Measurements from ENCODE around the gene CTTN. TPM values are rescaled to one million over a fixed set of nuclear protein-coding genes. Genes with fewer than 3 reads are reported as not detected.
A peak's percentile ranks its signal among the peaks of the same experiment; 100 is the strongest.

Gene CTTN
- total and polyA plus RNA-seq, 9 of the 15 experiments (the other 6 are each of a cell fraction or from before 2014, with no cell fraction given) = 9.9 to 158 (median 99.7) TPM

GRCh38 chr11:70423523-70424505 lies 25.5 kb downstream of the CTTN start:
- H3K79me2 ChIP-seq (ENCODE audit: control insufficient read depth, insufficient read depth, low read length) = peaks cover 27% of the 10 kb centered on the region
- no peaks in the 10 kb centered on the region for H3K27me3 ChIP-seq (ENCODE audit: control insufficient read depth in 2 of 2, insufficient read depth in 2 of 2, low read length in 2 of 2)
- H3K9me1 ChIP-seq (ENCODE audit: control insufficient read depth, insufficient read depth, low read length) = peaks cover 16% of the 10 kb centered on the region
- peak overlapping the region; percentile 22; the same call in 1 of the 3 replicates for H3K27ac ChIP-seq (ENCODE audit: extremely low read depth, low read depth, low read length)
- in situ Hi-C loops (cut with MboI) = no loop called here
- H3K4me2 ChIP-seq (ENCODE audit: insufficient read depth, low read length) = no peak overlapping the region
- peak; percentile 66 to 82 (median 70) for DNase-seq (ENCODE audit: extremely low read depth in 1 of 4, low spot score in 3 of 4)
- H3K9me3 ChIP-seq (replicated peaks; ENCODE audit: control insufficient read depth, insufficient read depth, low read depth, low read length) = no peaks in the 10 kb centered on the region
- H3K9ac ChIP-seq (ENCODE audit: insufficient read depth in 1 of 2, low read depth in 2 of 2, low read length in 2 of 2) = peak overlapping the region in 1 of 2 experiments; percentile 72; a peak in 2 of 4 replicates
- peaks cover 74% of the 10 kb centered on the region for H3K36me3 ChIP-seq (ENCODE audit: control insufficient read depth, insufficient read depth, low read length)
- peaks cover 35% of the 10 kb centered on the region for H4K20me1 ChIP-seq (replicated peaks; ENCODE audit: control insufficient read depth, insufficient read depth, low read length)
- H3K4me3 ChIP-seq = no peak overlapping the region
- H2AFZ ChIP-seq (ENCODE audit: low read depth, low read length) = no peak overlapping the region
- CTCF ChIA-PET (ENCODE audit: low intra/inter-chr PET ratio) = no interaction called here
- POLR2A ChIA-PET = interaction anchor here (0.6 to 1.2 kb wide), 3 partner anchors 9 to 813 kb away, joined by 3 to 4 read pairs (median 3); no protein-coding TSS in a partner anchor
- intact Hi-C loops (cut with micrococcal nuclease) = loop anchor here (5.0 kb wide), 1 partner anchor 33 kb away; no protein-coding TSS in a partner anchor
- ATAC-seq = peak; percentile 67
- no TSS peak for BruUV-seq (replicated peaks)
- peaks cover 11 to 37% of the 10 kb centered on the region in 2 experiments; a peak in 4 of 5 replicates for H3K4me1 ChIP-seq (replicated peaks in 1 of 2; ENCODE audit: control insufficient read depth in 2 of 2, insufficient read depth in 2 of 2, low read length in 2 of 2)
- 77% methylated on average over 19 of the region's 34 CpGs for WGBS (ENCODE audit: insufficient coverage, low coverage, missing lambda C conversion rate)
- FAIRE-seq = peak; percentile 82
- TF ChIP-seq, protein P1, sequence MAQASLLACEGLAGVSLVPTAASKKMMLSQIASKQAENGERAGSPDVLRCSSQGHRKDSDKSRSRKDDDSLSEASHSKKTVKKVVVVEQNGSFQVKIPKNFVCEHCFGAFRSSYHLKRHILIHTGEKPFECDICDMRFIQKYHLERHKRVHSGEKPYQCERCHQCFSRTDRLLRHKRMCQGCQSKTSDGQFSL (CRISPR knock-in tag; IDR thresholded peaks at IDR 0.05) = 0 out of 2 replicates have a peak, but pooled peaks have one; percentile 23
- TF ChIP-seq, protein P1 (tag; IDR thresholded peaks at IDR 0.05) = no peak
- TF ChIP-seq FOXK2 (conservative IDR thresholded peaks at IDR 0.05 in 1 of 2, IDR thresholded peaks at IDR 0.05 in 1 of 2; ENCODE audit: low read depth in 2 of 2) (peak; percentile 48 to 58; a peak in 2 of 4 replicates), ESRRA (IDR thresholded peaks at IDR 0.05; ENCODE audit: borderline replicate concordance, low read depth) (peak; percentile 92; the same call in 1 of the 2 replicates), SNIP1 (IDR thresholded peaks at IDR 0.05; ENCODE audit: low read depth) (no peak), ZNF384 (IDR thresholded peaks at IDR 0.05; ENCODE audit: low read depth, low read length) (no peak), RUNX1 (IDR thresholded peaks at IDR 0.05; ENCODE audit: low read depth) (peak; percentile 84), FOSL1 (tag; conservative IDR thresholded peaks at IDR 0.05) (peak; percentile 94), RB1 (IDR thresholded peaks at IDR 0.05; ENCODE audit: low read depth) (no peak), E2F8 (IDR thresholded peaks at IDR 0.05; ENCODE audit: low read depth, partially characterized antibody) (no peak), MYC (IDR thresholded peaks at IDR 0.05; ENCODE audit: low read depth, low read length) (no peak), MYC (CRISPR knock-in tag; IDR thresholded peaks at IDR 0.05; ENCODE audit: borderline replicate concordance, low read depth) (0 out of 2 replicates have a peak, but pooled peaks have one; percentile 24), L3MBTL2 (IDR thresholded peaks at IDR 0.05) (peak; percentile 21; the same call in 1 of the 2 replicates), SOX6 (IDR thresholded peaks at IDR 0.05) (peak; percentile 96), ETV1 (tag; conservative IDR thresholded peaks at IDR 0.05; ENCODE audit: low read depth) (peak; percentile 56; the same call in 1 of the 2 replicates), USF2 (CRISPR knock-in tag; IDR thresholded peaks at IDR 0.05) (peak; percentile 70), ZNF445 (CRISPR knock-in tag; IDR thresholded peaks at IDR 0.05; ENCODE audit: low read depth) (no peak)

Measured in K562 (cell line).